Stimulated activated CD4-positive, alpha-beta T cell treated with anti-CD3 and anti-CD28 coated beads, Interleukin-1b, Interleukin-23, amount 100 ng/mL, for 48 hours (primary cell): Measurements from ENCODE around the gene DSCAML1.

ENCODE experiments used
- DNase-seq: peaks from one replicate; pipeline ENCODE4 v3.0.0-alpha.2; 2020

The DSCAML1 gene

GRCh38 chr11:117511931-117512539 is 285.0 kb downstream of the DSCAML1 start:
- DNase-seq = no peak

- DNase-seq = no peak
These were observed 285.5 kb downstream of the DSCAML1 start for GRCh38 chr11:117511483-117511930.

- no peak for DNase-seq
These were observed 286.4 kb downstream of the DSCAML1 start for GRCh38 chr11:117510646-117511045.

- DNase-seq = no peak
These were observed 287.5 kb downstream of the DSCAML1 start for GRCh38 chr11:117509543-117509942.

- DNase-seq = no peak
These were observed 290.0 kb downstream of the DSCAML1 start for GRCh38 chr11:117506971-117507370.

GRCh38 chr11:117505285-117505970 is 291.6 kb downstream of the DSCAML1 start:
- no peak for DNase-seq

- no peak for DNase-seq
These were observed 294.3 kb downstream of the DSCAML1 start for GRCh38 chr11:117502779-117503100.

- DNase-seq = no peak
These were observed 294.8 kb downstream of the DSCAML1 start for GRCh38 chr11:117502015-117502778.

- no peak for DNase-seq
These were observed 295.6 kb downstream of the DSCAML1 start for GRCh38 chr11:117501237-117501898.

GRCh38 chr11:117498791-117499190 is 298.2 kb downstream of the DSCAML1 start:
- no peak for DNase-seq

- no peak for DNase-seq
These were observed 299.6 kb downstream of the DSCAML1 start for GRCh38 chr11:117497206-117497951.

- DNase-seq = no peak
These were observed 301.7 kb downstream of the DSCAML1 start for GRCh38 chr11:117495357-117495756.

GRCh38 chr11:117492578-117493251 is 304.3 kb downstream of the DSCAML1 start:
- no peak for DNase-seq

GRCh38 chr11:117490911-117491310 is 306.1 kb downstream of the DSCAML1 start:
- DNase-seq = no peak

- no peak for DNase-seq
These were observed 306.9 kb downstream of the DSCAML1 start for GRCh38 chr11:117489999-117490679.

- no peak for DNase-seq
These were observed 307.7 kb downstream of the DSCAML1 start for GRCh38 chr11:117488996-117489952.

- no peak for DNase-seq
These were observed 311.0 kb downstream of the DSCAML1 start for GRCh38 chr11:117486059-117486458.

GRCh38 chr11:117484156-117484555 is 312.9 kb downstream of the DSCAML1 start:
- no peak for DNase-seq

- no peak for DNase-seq
These were observed 313.6 kb downstream of the DSCAML1 start for GRCh38 chr11:117483372-117483771.

- no peak for DNase-seq
These were observed 314.1 kb downstream of the DSCAML1 start for GRCh38 chr11:117482881-117483280.
